Measurements from ENCODE around the gene PLCB1. TPM values are rescaled to one million over a fixed set of nuclear protein-coding genes. Genes with fewer than 3 reads are reported as not detected.

Gene PLCB1
- total RNA-seq, 1 experiment from 2014 or later = 4.4 TPM

- CTCF ChIA-PET = no interaction called here
- POLR2A ChIA-PET (ENCODE audit: unreplicated experiment) = no interaction called here
Observed at GRCh38 chr20:8161264-8162071, 29.4 kb downstream of the PLCB1 start.

GRCh38 chr20:8162610-8163009 lies 30.5 kb downstream of the PLCB1 start:
- peaks cover 37% of the 10 kb centered on the region for H3K27me3 ChIP-seq (ENCODE audit: low read length)
- H4K20me1 ChIP-seq (ENCODE audit: low read length) = no peaks in the 10 kb centered on the region
- H3K9ac ChIP-seq (ENCODE audit: low read length) = no peak overlapping the region
- no peaks in the 10 kb centered on the region for H3K79me2 ChIP-seq (ENCODE audit: low read length)
- no peak overlapping the region for H3K4me3 ChIP-seq (ENCODE audit: low read length)
- H3F3A ChIP-seq (ENCODE audit: low read length, unreplicated experiment) = no peaks in the 10 kb centered on the region
- no peak for DNase-seq
- 0 out of 2 replicates have a peak, but pooled peaks cover 5% of the 10 kb centered on the region for H3K9me3 ChIP-seq (ENCODE audit: low read length)
- H3K27ac ChIP-seq (ENCODE audit: low read length) = no peak overlapping the region
- no peak overlapping the region for H3K4me2 ChIP-seq (ENCODE audit: low read length)
- H2AFZ ChIP-seq (ENCODE audit: low read length) = no peak overlapping the region
- ATAC-seq = no peak
- no peak for TF ChIP-seq EZH2phosphoT487 (IDR thresholded peaks at IDR 0.05; ENCODE audit: borderline replicate concordance, low read length)
- no peak for TF ChIP-seq EZH2 (IDR thresholded peaks at IDR 0.05; ENCODE audit: low read length, unreplicated experiment)
- TF ChIP-seq CTCF (conservative IDR thresholded peaks at IDR 0.05; ENCODE audit: low read depth, low read length) = no peak
- no peaks in the 10 kb centered on the region for H3K4me1 ChIP-seq (ENCODE audit: insufficient read depth, low read length)
- H3K36me3 ChIP-seq (ENCODE audit: low read depth, low read length) = no peaks in the 10 kb centered on the region
- ChIA-PET POLR2A (ENCODE audit: unreplicated experiment) (no interaction called here), CTCF (no interaction called here)
- intact Hi-C loops (cut with micrococcal nuclease) = no loop called here
- no peaks in the 10 kb centered on the region for H3K9me2 ChIP-seq (replicated peaks; ENCODE audit: low read length)
- BruUV-seq (replicated peaks) = no TSS peak

More at GRCh38 chr20:8161264-8162071, 29.4 kb downstream of the PLCB1 start:
- Histone ChIP-seq H3K4me1 (ENCODE audit: insufficient read depth, low read length) (peaks cover 10% of the 10 kb centered on the region), H3K79me2 (ENCODE audit: low read length) (no peaks in the 10 kb centered on the region), H2AFZ (ENCODE audit: low read length) (no peak overlapping the region), H3K4me3 (ENCODE audit: low read length) (no peak overlapping the region), H3K9me2 (replicated peaks; ENCODE audit: low read length) (no peaks in the 10 kb centered on the region), H3F3A (ENCODE audit: low read length, unreplicated experiment) (no peaks in the 10 kb centered on the region), H3K9ac (ENCODE audit: low read length) (no peak overlapping the region), H3K36me3 (ENCODE audit: low read depth, low read length) (no peaks in the 10 kb centered on the region), H3K27ac (ENCODE audit: low read length) (no peak overlapping the region), H4K20me1 (ENCODE audit: low read length) (no peaks in the 10 kb centered on the region), H3K27me3 (ENCODE audit: low read length) (peaks cover 30% of the 10 kb centered on the region; the same call in 1 of the 2 replicates), H3K4me2 (ENCODE audit: low read length) (no peak overlapping the region), H3K9me3 (ENCODE audit: low read length) (0 out of 2 replicates have a peak, but pooled peaks cover 5% of the 10 kb centered on the region)
- DNase-seq = peak; percentile 6
- intact Hi-C loops (cut with micrococcal nuclease) = no loop called here
- no peak for TF ChIP-seq EZH2phosphoT487 (IDR thresholded peaks at IDR 0.05; ENCODE audit: borderline replicate concordance, low read length)
- TF ChIP-seq EZH2 (IDR thresholded peaks at IDR 0.05; ENCODE audit: low read length, unreplicated experiment) = no peak
- TF ChIP-seq CTCF (conservative IDR thresholded peaks at IDR 0.05; ENCODE audit: low read depth, low read length) = no peak
- ATAC-seq = no peak
- no TSS peak for BruUV-seq (replicated peaks)

GRCh38 chr20:8163543-8163942 lies 31.5 kb downstream of the PLCB1 start:
- Histone ChIP-seq H3K79me2 (ENCODE audit: low read length) (no peaks in the 10 kb centered on the region), H3K36me3 (ENCODE audit: low read depth, low read length) (no peaks in the 10 kb centered on the region), H3K27me3 (ENCODE audit: low read length) (peaks cover 47% of the 10 kb centered on the region), H3K9me3 (ENCODE audit: low read length) (no peaks in the 10 kb centered on the region), H3F3A (ENCODE audit: low read length, unreplicated experiment) (no peaks in the 10 kb centered on the region), H2AFZ (ENCODE audit: low read length) (no peak overlapping the region), H3K27ac (ENCODE audit: low read length) (no peak overlapping the region), H3K4me2 (ENCODE audit: low read length) (no peak overlapping the region), H3K9ac (ENCODE audit: low read length) (no peak overlapping the region), H4K20me1 (ENCODE audit: low read length) (no peaks in the 10 kb centered on the region), H3K4me1 (ENCODE audit: insufficient read depth, low read length) (no peaks in the 10 kb centered on the region), H3K4me3 (ENCODE audit: low read length) (no peak overlapping the region), H3K9me2 (replicated peaks; ENCODE audit: low read length) (no peaks in the 10 kb centered on the region)
- ATAC-seq (no peak), DNase-seq (no peak)
- CTCF ChIA-PET = no interaction called here
- intact Hi-C loops (cut with micrococcal nuclease) = no loop called here
- BruUV-seq (replicated peaks) = no TSS peak
- no peak for TF ChIP-seq EZH2phosphoT487 (IDR thresholded peaks at IDR 0.05; ENCODE audit: borderline replicate concordance, low read length)
- POLR2A ChIA-PET (ENCODE audit: unreplicated experiment) = no interaction called here

Data from PC-3 (cell line).